OCI-LY3 (cell line): Measurements from ENCODE around the gene RALGAPB.

Source experiments
- H2AFZ ChIP-seq: fragments of 200-600, 300-600 bp; shearing (Covaris generic); 2 replicates; pipeline ENCODE4 v1.6.0; 2014; ENCODE audit warnings: antibody characterized with exemption, low read depth, low read length
- H3K27ac ChIP-seq: fragments of 200-600, 300-600 bp; sonication (generic); 2 replicates; pipeline ENCODE4 v1.5.1; 2014; ENCODE audit warnings: mild to moderate bottlenecking, low read length, moderate library complexity, mixed read lengths
- H3K27me3 ChIP-seq: fragments of 200-600, 300-600 bp; sonication (generic); 2 replicates; pipeline ENCODE4 v1.6.1; 2014; ENCODE audit warnings: low read depth, low read length, mixed read lengths
- H3K36me3 ChIP-seq: fragments of 200-600, 300-600 bp; sonication (generic); replicated peaks from 2 replicates; pipeline ENCODE3; 2014; ENCODE audit warnings: low read depth, low read length, mixed read lengths
- H3K4me1 ChIP-seq: fragments of 300-600, 200-600 bp; sonication (generic); 2 replicates; pipeline ENCODE4 v1.6.1; 2014; ENCODE audit warnings: low read length, mixed read lengths
- H3K4me2 ChIP-seq: fragments of 200-600, 300-600 bp; sonication (generic); 2 replicates; pipeline ENCODE4 v1.6.1; 2014; ENCODE audit warnings: low read length, mixed read lengths
- H3K4me3 ChIP-seq: fragments of 300-600, 200-600 bp; sonication (generic); 2 replicates; pipeline ENCODE4 v1.5.1; 2014; ENCODE audit warnings: antibody characterized with exemption, mild to moderate bottlenecking, low read length, moderate library complexity
- H3K79me2 ChIP-seq: fragments of 300-600, 200-600 bp; shearing (Covaris generic); 2 replicates; pipeline ENCODE4 v1.6.1; 2014; ENCODE audit warnings: mild to moderate bottlenecking, low read length, mixed read lengths
- H3K9ac ChIP-seq: fragments of 300-600, 200-600 bp; shearing (Covaris generic); 2 replicates; pipeline ENCODE4 v1.6.0; 2014; ENCODE audit warnings: mild to moderate bottlenecking, low read length, moderate library complexity
- H3K9me3 ChIP-seq: fragments of 200-600, 300-600 bp; shearing (Covaris generic); 2 replicates; pipeline ENCODE4 v1.6.1; 2014; ENCODE audit warnings: low read length, mixed read lengths; ENCODE audit not compliant: insufficient read depth
- H4K20me1 ChIP-seq: fragments of 200-600, 300-600 bp; sonication (generic); 2 replicates; pipeline ENCODE4 v1.6.1; 2016; ENCODE audit warnings: low read length, mixed read lengths; ENCODE audit not compliant: insufficient read depth
- CTCF ChIP-seq: fragments of 200-600, 300-600 bp; sonication (generic); IDR thresholded peaks from 2 replicates; pipeline ENCODE4 v1.5.1; 2014; ENCODE audit warnings: antibody characterized with exemption, low read length, low read depth
- EZH2phosphoT487 ChIP-seq: fragments of 200-600 bp; shearing (Covaris generic); IDR thresholded peaks from 2 replicates; pipeline ENCODE4 v1.6.1; 2018; ENCODE audit warnings: antibody characterized with exemption, mixed run types, low read depth

The RALGAPB gene

GRCh38 chr20:38489181-38489580 lies 16.5 kb downstream of the RALGAPB start:
- no peak overlapping the region for H3K4me3 ChIP-seq
- TF ChIP-seq CTCF = no peak
- TF ChIP-seq EZH2phosphoT487 = no peak
- H3K36me3 ChIP-seq = peaks cover 29% of the 10 kb centered on the region
- no peak overlapping the region for H3K9ac ChIP-seq
- no peak overlapping the region for H3K27ac ChIP-seq
- H3K79me2 ChIP-seq = peaks cover 9% of the 10 kb centered on the region
- H2AFZ ChIP-seq = no peak overlapping the region
- H3K27me3 ChIP-seq = no peaks in the 10 kb centered on the region
- peaks cover 8% of the 10 kb centered on the region; the same call in 1 of the 2 replicates for H4K20me1 ChIP-seq
- H3K9me3 ChIP-seq = no peaks in the 10 kb centered on the region
- no peaks in the 10 kb centered on the region for H3K4me1 ChIP-seq
- no peak overlapping the region for H3K4me2 ChIP-seq

GRCh38 chr20:38497246-38497935 lies 24.7 kb downstream of the RALGAPB start:
- Histone ChIP-seq H3K4me1 (no peaks in the 10 kb centered on the region), H3K79me2 (no peaks in the 10 kb centered on the region), H3K9ac (no peak overlapping the region), H4K20me1 (no peaks in the 10 kb centered on the region), H3K9me3 (no peaks in the 10 kb centered on the region), H3K4me3 (no peak overlapping the region), H3K27me3 (no peaks in the 10 kb centered on the region), H3K4me2 (no peak overlapping the region), H2AFZ (no peak overlapping the region), H3K36me3 (peaks cover 50% of the 10 kb centered on the region), H3K27ac (no peak overlapping the region)
- TF ChIP-seq EZH2phosphoT487 (no peak), CTCF (no peak)

GRCh38 chr20:38498909-38499308 lies 26.3 kb downstream of the RALGAPB start:
- Histone ChIP-seq H3K27ac (no peak overlapping the region), H2AFZ (no peak overlapping the region), H3K9me3 (no peaks in the 10 kb centered on the region), H3K4me1 (no peaks in the 10 kb centered on the region), H3K9ac (no peak overlapping the region), H3K27me3 (no peaks in the 10 kb centered on the region), H3K79me2 (no peaks in the 10 kb centered on the region), H3K4me3 (no peak overlapping the region), H4K20me1 (no peaks in the 10 kb centered on the region), H3K4me2 (no peak overlapping the region), H3K36me3 (peaks cover 54% of the 10 kb centered on the region)
- TF ChIP-seq CTCF = no peak
- no peak for TF ChIP-seq EZH2phosphoT487

GRCh38 chr20:38499366-38499765 lies 26.7 kb downstream of the RALGAPB start:
- Histone ChIP-seq H3K36me3 (peaks cover 53% of the 10 kb centered on the region), H3K27ac (no peak overlapping the region), H2AFZ (no peak overlapping the region), H3K79me2 (no peaks in the 10 kb centered on the region), H3K4me2 (no peak overlapping the region), H3K4me3 (no peak overlapping the region), H3K9ac (no peak overlapping the region), H3K4me1 (no peaks in the 10 kb centered on the region), H3K9me3 (no peaks in the 10 kb centered on the region), H3K27me3 (no peaks in the 10 kb centered on the region), H4K20me1 (no peaks in the 10 kb centered on the region)
- TF ChIP-seq CTCF = no peak
- no peak for TF ChIP-seq EZH2phosphoT487
